GM12878 (cell line): Measurements from ENCODE around the gene TMEM89.

Experiments used
- NBN ChIP-seq: fragments of 450-650 bp; IDR thresholded peaks from 2 replicates; pipeline ENCODE4 v1.6.1; 2016
- TCF12 ChIP-seq: IDR thresholded peaks from 2 replicates; pipeline ENCODE4 v1.6.1; 2011; ENCODE audit warnings: low read depth, mild to moderate bottlenecking, low read length
- TF ChIP-seq, protein P1 (sequence below), 3 experiments: IDR thresholded peaks in 2 of 3; conservative IDR thresholded peaks in 1 of 3; 2 replicates each; pipeline ENCODE4 v1.5.1; 2011; ENCODE audit warnings: low read depth in 3 of 3, low read length in 3 of 3, mild to moderate bottlenecking in 3 of 3, control low read depth in 2 of 3, moderate library complexity in 2 of 3, inconsistent platforms in 1 of 3, mixed read lengths in 1 of 3; ENCODE audit not compliant: control insufficient read depth in 2 of 3, insufficient read depth in 1 of 3; ENCODE audit errors: extremely low read depth in 1 of 3

DNA sequence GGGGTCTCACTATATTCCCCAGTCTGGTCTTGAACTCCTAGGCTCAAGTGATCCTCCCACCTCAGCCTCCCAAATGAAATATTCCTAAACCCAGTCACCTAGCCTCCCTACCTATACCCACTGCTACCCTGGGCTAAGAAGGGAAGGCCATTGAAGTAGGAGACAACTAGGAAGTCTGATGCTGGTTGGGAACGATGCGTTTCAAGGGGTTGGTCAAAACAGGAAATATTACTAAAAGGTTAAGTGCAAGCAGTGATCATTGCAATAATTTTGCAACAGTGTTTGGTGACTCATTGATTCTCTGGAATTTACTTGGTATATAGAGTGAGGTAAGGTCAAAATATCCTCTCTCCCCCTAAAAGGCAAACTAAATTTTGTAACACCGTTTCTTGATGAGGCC, 7.5 kb downstream of the TMEM89 start:
- TF ChIP-seq, protein P1, sequence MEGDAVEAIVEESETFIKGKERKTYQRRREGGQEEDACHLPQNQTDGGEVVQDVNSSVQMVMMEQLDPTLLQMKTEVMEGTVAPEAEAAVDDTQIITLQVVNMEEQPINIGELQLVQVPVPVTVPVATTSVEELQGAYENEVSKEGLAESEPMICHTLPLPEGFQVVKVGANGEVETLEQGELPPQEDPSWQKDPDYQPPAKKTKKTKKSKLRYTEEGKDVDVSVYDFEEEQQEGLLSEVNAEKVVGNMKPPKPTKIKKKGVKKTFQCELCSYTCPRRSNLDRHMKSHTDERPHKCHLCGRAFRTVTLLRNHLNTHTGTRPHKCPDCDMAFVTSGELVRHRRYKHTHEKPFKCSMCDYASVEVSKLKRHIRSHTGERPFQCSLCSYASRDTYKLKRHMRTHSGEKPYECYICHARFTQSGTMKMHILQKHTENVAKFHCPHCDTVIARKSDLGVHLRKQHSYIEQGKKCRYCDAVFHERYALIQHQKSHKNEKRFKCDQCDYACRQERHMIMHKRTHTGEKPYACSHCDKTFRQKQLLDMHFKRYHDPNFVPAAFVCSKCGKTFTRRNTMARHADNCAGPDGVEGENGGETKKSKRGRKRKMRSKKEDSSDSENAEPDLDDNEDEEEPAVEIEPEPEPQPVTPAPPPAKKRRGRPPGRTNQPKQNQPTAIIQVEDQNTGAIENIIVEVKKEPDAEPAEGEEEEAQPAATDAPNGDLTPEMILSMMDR (IDR thresholded peaks at IDR 0.05 in 2 of 3, conservative IDR thresholded peaks at IDR 0.05 in 1 of 3; ENCODE audit: control insufficient read depth in 2 of 3, extremely low read depth in 1 of 3, insufficient read depth in 1 of 3, low read depth in 3 of 3, low read length in 3 of 3): no peak
- TF ChIP-seq TCF12: no peak
- TF ChIP-seq NBN: no peak
